Tibial nerve (tissue), 3 donors: Measurements from ENCODE around the gene RIBC1.
"Not testable (repeated sequence)": the region's sequence is repeated elsewhere in the genome, so short reads cannot be mapped to it uniquely, and the experiment has no call there.

Experiments used
- CTCF ChIP-seq, 5 experiments: fragments of 200-600 bp in 3 of 5; fragments of 450-650 bp in 2 of 5; sonication (generic) in 3 of 5; IDR thresholded peaks; one replicate each; pipeline ENCODE4 v1.5.1; 2016 to 2019; ENCODE audit warnings: antibody characterized with exemption in 5 of 5, mild to moderate bottlenecking in 3 of 5, moderate library complexity in 2 of 5
- POLR2A ChIP-seq, 2 donors: fragments of 450-650 bp; IDR thresholded peaks; one replicate each; pipeline ENCODE4 v1.6.1; 2017; ENCODE audit warnings: antibody characterized with exemption in 2 of 2, mild to moderate bottlenecking in 2 of 2, moderate library complexity in 2 of 2

GRCh38 chrX:53420351-53420750 is 2.3 kb upstream of the RIBC1 start:
- TF ChIP-seq CTCF, POLR2A (IDR thresholded peaks at IDR 0.05): not testable (repeated sequence)
